Chondrocyte (in vitro differentiated cells): Measurements from ENCODE around the gene ZNF189. TPM values are rescaled to one million over a fixed set of nuclear protein-coding genes. Genes with fewer than 3 reads are reported as not detected.

ENCODE experiments used
- DNase-seq: peaks from one replicate; pipeline ENCODE4 v3.0.0; 2021; ENCODE audit warnings: mixed read lengths, low spot score
- H3K27ac Mint-ChIP-seq: one replicate; pipeline ENCODE4 v1.8.0; 2021; ENCODE audit warnings: mild to moderate bottlenecking, moderate library complexity, mixed read lengths; ENCODE audit not compliant: unreplicated experiment
- H3K27me3 Mint-ChIP-seq: 2 replicates; pipeline ENCODE4 v1.8.0; 2021; ENCODE audit warnings: low read depth, mixed read lengths
- H3K36me3 Mint-ChIP-seq: 2 replicates; pipeline ENCODE4 v1.8.0; 2021; ENCODE audit warnings: low read depth, mixed read lengths
- H3K4me1 Mint-ChIP-seq: 2 replicates; pipeline ENCODE4 v1.8.0; 2021; ENCODE audit warnings: low read depth, mild to moderate bottlenecking, mixed read lengths
- H3K4me3 Mint-ChIP-seq: one replicate; pipeline ENCODE4 v1.8.0; 2021; ENCODE audit warnings: mild to moderate bottlenecking, moderate library complexity, mixed read lengths; ENCODE audit not compliant: unreplicated experiment
- H3K9me3 Mint-ChIP-seq: 2 replicates; pipeline ENCODE4 v1.8.0; 2021; ENCODE audit warnings: low read depth, mixed read lengths
- CTCF ChIP-seq: fragments of 200-600 bp; sonication (generic); IDR thresholded peaks from 2 replicates; pipeline ENCODE4 v1.5.0; 2021; ENCODE audit warnings: antibody characterized with exemption, mild to moderate bottlenecking, moderate library complexity
- total RNA-seq: library from RNA; stranded (reverse); gene quantifications from 3 replicates; pipeline ENCODE4 v1.2.1, GENCODE V29; 2021

ZNF189 gene
- total RNA-seq, 1 donor from 2014 or later: 18.5 TPM

GRCh38 chr9:101388507-101388993 lies 10.1 kb upstream of the ZNF189 start:
- H3K27me3 Mint-ChIP-seq: no peaks in the 10 kb centered on the region
- H3K27ac Mint-ChIP-seq: no peak overlapping the region
- H3K4me1 Mint-ChIP-seq: peaks cover 10% of the 10 kb centered on the region
- no peak overlapping the region for H3K4me3 Mint-ChIP-seq
- H3K9me3 Mint-ChIP-seq: peaks cover 20% of the 10 kb centered on the region
- TF ChIP-seq CTCF: peak; percentile 15
- DNase-seq: no peak
- H3K36me3 Mint-ChIP-seq: peaks cover 17% of the 10 kb centered on the region

GRCh38 chr9:101393135-101393534 lies 5.5 kb upstream of the ZNF189 start:
- Mint-ChIP-seq H3K27ac (no peak overlapping the region), H3K4me1 (peaks cover 23% of the 10 kb centered on the region), H3K36me3 (peaks cover 15% of the 10 kb centered on the region), H3K9me3 (peaks cover 6% of the 10 kb centered on the region), H3K27me3 (no peaks in the 10 kb centered on the region), H3K4me3 (no peak overlapping the region)
- no peak for DNase-seq
- TF ChIP-seq CTCF: no peak

GRCh38 chr9:101394687-101395086 lies 4.0 kb upstream of the ZNF189 start:
- H3K27ac Mint-ChIP-seq: no peak overlapping the region
- H3K4me1 Mint-ChIP-seq: peaks cover 27% of the 10 kb centered on the region
- H3K4me3 Mint-ChIP-seq: no peak overlapping the region
- H3K27me3 Mint-ChIP-seq: no peaks in the 10 kb centered on the region
- no peak for DNase-seq
- peaks cover 6% of the 10 kb centered on the region for H3K9me3 Mint-ChIP-seq
- TF ChIP-seq CTCF: no peak
- peaks cover 16% of the 10 kb centered on the region for H3K36me3 Mint-ChIP-seq

- Mint-ChIP-seq H3K27me3 (no peaks in the 10 kb centered on the region), H3K4me1 (peaks cover 46% of the 10 kb centered on the region), H3K36me3 (peaks cover 33% of the 10 kb centered on the region), H3K4me3 (peak overlapping the region; percentile 100), H3K9me3 (peaks cover 20% of the 10 kb centered on the region), H3K27ac (peak overlapping the region; percentile 100)
- no peak for TF ChIP-seq CTCF
- no peak for DNase-seq
Observed at GRCh38 chr9:101397746-101398067, 944 bp upstream of the ZNF189 start.

GRCh38 chr9:101398930-101399642 lies 435 bp downstream of the ZNF189 start:
- H3K36me3 Mint-ChIP-seq: peaks cover 42% of the 10 kb centered on the region
- DNase-seq: peak; percentile 88
- H3K27me3 Mint-ChIP-seq: no peaks in the 10 kb centered on the region
- TF ChIP-seq CTCF: no peak
- H3K4me1 Mint-ChIP-seq: peaks cover 54% of the 10 kb centered on the region
- H3K9me3 Mint-ChIP-seq: peaks cover 28% of the 10 kb centered on the region
- H3K4me3 Mint-ChIP-seq: peak overlapping the region; percentile 100
- H3K27ac Mint-ChIP-seq: peak overlapping the region; percentile 100
